A549 treated with ZK216348 at 1 μM for 4 hours (cell line): Measurements from ENCODE around the gene DYRK2. TPM values are rescaled to one million over a fixed set of nuclear protein-coding genes. Genes with fewer than 3 reads are reported as not detected.

Source experiments
- total RNA-seq: library from RNA; stranded (reverse); fragments of 200-300 nt; extraction: Qiagen RNA extraction; gene quantifications from 5 replicates; pipeline ENCODE4 v1.2.3, GENCODE V29; 2022; ENCODE audit warnings: low read depth

Gene DYRK2
- total RNA-seq: 7.6 to 13.8 TPM (median 11.6 TPM) in 5 replicates

DNA sequence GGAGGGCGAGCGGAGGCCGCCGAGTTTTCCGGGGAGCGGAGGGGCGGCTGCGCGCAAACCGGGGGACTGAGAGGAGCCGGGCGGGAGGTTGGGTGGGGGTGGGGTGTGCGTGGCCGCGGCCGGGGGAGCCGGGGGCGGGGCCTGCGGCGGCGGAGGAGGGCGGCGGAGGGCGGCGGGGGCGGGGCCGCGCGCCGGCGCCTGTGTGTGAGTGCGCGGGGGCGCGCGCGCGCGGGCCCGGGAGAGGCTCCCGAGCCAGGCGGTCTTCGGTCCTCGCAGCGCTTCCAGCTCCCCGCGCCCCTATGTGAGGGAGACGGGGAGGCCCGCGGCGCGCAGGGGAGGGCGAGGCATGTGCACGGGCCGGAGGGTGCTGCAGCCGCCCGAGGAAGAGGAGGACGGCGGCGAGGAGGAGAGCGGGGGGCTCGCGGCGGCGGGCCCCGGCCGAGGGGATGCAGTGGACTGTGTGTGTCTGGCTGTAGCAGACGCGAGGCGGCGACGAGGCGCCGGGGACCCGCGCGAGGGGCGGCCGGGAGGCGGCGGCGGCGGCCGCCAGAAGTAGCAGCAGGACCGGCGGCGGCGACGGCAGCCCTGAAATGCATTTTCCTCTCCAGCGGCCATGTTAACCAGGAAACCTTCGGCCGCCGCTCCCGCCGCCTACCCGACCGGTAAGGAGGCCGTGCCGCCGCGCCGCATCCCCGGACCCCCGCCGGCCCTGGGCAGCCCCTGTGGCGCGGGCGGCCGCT is at the start of gene DYRK2:
TSS of gene DYRK2 (plus strand) at position 225 of the 740 bp plus-strand sequence. CDS start at position 614, 389 bp downstream.

